ENCODE measurements around the gene FOXL3.

DNA sequence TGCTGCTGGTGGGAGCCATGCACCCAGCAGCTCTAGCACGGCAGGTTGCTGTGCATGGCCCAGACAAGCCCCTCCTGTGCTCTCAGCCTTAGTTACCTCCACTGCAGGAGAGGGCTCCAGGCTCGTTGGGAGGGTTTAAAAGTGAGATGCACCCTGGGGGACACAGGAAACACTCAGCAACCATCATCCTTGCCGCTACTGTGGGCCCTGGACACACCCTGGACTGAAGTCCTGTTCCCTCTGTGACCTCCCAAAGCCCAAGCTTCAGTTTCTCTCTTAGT lies 49.0 kb downstream of the FOXL3 start:
- TF ChIP-seq, protein P1, sequence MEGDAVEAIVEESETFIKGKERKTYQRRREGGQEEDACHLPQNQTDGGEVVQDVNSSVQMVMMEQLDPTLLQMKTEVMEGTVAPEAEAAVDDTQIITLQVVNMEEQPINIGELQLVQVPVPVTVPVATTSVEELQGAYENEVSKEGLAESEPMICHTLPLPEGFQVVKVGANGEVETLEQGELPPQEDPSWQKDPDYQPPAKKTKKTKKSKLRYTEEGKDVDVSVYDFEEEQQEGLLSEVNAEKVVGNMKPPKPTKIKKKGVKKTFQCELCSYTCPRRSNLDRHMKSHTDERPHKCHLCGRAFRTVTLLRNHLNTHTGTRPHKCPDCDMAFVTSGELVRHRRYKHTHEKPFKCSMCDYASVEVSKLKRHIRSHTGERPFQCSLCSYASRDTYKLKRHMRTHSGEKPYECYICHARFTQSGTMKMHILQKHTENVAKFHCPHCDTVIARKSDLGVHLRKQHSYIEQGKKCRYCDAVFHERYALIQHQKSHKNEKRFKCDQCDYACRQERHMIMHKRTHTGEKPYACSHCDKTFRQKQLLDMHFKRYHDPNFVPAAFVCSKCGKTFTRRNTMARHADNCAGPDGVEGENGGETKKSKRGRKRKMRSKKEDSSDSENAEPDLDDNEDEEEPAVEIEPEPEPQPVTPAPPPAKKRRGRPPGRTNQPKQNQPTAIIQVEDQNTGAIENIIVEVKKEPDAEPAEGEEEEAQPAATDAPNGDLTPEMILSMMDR (IDR thresholded peaks at IDR 0.05; ENCODE audit: poor library complexity) = no peak
- TF ChIP-seq EZH2phosphoT487 (IDR thresholded peaks at IDR 0.05; ENCODE audit: low read depth, severe bottlenecking, unreplicated experiment) = no peak

Data from hepatocyte (in vitro differentiated cells).